Heart left ventricle (tissue), 13 donors: ENCODE results near the gene GALNT14.

ENCODE experiments used
- POLR2A ChIP-seq, 2 donors: fragments of 450-650 bp; IDR thresholded peaks; one replicate each; pipeline ENCODE4 v1.6.1; 2017; ENCODE audit warnings: antibody characterized with exemption in 2 of 2, mild to moderate bottlenecking in 2 of 2, moderate library complexity in 2 of 2
- TF ChIP-seq, protein P1 (sequence below), 12 donors: fragments of 200-600 bp; sonication (generic) in 4 of 12; IDR thresholded peaks; one replicate each; pipeline versions ENCODE4 v1.5.0 to v1.8.0; 2018 to 2022; ENCODE audit warnings: antibody characterized with exemption in 12 of 12, mild to moderate bottlenecking in 5 of 12
- donor health status: ischemic (EF 13 %, LVEDD 7.1; RV severe dilation, severe dysfunction).
- donor health status: DM: no; HTN: yes; CAD: no.
- donor health status: DM: no; HTN: no; CAD: no.
- donor health status: ischemic (EF 25% LVEDD 6.9; RV normal size, moderate dysfunction).
- donor health status: ischemic (EF 25% LVEDD 5.7; RV mildly dilated, moderate dysfunction).
- donor health status: ischemic (EF 35%, LVEDD 5.7; RV mildly dilated, moderate dysfunction).
- donor health status: nonischemic (EF 11% LVEDD 7.7; RV severe dilation, severe dysfunction).
- donor health status: DM: yes; HTN: yes; CAD: no.
- donor health status: PGD.
- donor health status: ischemic (EF 29% LVEDD 5.4; RV normal size, mild dysfunction).
- donor health status: nonischemic (EF 23%, LVEDD 6.1; RV moderate dilation, normal function).

DNA sequence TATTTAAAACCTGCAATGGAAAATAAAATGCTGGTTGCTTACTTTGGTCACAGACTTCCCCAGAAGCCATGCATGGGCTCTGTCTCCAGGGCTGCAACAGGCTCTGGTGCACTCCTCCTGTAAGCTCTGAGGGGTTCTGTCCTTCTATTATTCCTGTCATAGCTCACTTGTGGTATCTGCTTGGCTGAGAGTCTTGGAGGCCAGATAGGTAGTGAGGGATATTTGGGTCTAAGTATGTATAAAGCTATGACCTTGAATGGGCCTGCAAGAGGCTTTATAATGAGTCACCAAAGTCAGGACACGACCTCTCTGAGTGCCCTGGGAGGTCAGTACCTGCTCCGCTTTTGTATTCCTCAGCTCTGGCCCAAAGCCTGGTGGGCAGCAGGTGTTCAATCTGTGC, 189.4 kb downstream of the GALNT14 start:
- no peak for TF ChIP-seq POLR2A (IDR thresholded peaks at IDR 0.05)
- TF ChIP-seq, protein P1, sequence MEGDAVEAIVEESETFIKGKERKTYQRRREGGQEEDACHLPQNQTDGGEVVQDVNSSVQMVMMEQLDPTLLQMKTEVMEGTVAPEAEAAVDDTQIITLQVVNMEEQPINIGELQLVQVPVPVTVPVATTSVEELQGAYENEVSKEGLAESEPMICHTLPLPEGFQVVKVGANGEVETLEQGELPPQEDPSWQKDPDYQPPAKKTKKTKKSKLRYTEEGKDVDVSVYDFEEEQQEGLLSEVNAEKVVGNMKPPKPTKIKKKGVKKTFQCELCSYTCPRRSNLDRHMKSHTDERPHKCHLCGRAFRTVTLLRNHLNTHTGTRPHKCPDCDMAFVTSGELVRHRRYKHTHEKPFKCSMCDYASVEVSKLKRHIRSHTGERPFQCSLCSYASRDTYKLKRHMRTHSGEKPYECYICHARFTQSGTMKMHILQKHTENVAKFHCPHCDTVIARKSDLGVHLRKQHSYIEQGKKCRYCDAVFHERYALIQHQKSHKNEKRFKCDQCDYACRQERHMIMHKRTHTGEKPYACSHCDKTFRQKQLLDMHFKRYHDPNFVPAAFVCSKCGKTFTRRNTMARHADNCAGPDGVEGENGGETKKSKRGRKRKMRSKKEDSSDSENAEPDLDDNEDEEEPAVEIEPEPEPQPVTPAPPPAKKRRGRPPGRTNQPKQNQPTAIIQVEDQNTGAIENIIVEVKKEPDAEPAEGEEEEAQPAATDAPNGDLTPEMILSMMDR (IDR thresholded peaks at IDR 0.05), result no peak
